Cortex of kidney (tissue), 1 donor: ENCODE data around the gene DDRGK1.
"Not testable (repeated sequence)": the region's sequence is repeated elsewhere in the genome, so short reads cannot be mapped to it uniquely, and the experiment has no call there.

Experiments
- DNase-seq: peaks from one replicate; lab custom pipeline; 2025; lab: John Stamatoyannopoulos, UW

DDRGK1 gene

DNA sequence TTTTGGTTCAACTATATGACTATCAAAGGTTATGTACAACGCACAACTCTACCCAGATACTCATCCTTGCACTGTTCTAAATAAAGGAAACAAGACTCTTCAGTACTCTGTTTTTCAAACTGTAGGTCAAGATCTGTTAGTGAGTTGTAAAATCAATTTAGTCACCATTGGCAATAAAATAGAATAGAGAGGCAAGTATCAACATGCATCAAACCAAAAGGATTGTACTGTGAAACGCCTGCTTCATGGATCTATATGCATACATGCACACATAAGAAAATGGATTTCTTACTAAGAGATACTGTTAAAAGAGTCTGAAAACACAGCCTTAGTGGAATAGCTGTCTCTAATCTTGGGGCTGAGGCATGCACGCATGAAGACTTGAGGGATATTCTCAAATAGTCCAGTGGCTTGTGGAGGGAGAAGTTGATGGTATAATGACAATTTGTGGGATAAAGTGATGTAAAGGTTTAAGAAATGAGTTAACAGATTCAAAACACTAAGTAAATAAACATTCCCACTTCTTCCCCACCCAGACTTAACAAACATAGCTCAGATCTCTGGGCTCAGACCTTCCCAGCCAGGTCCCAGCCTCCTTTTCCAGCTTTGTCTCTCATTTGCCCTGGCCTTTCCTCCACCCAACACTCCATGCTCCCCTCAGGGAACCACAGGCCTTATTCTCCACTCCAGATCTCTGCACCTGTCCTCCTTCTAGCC, 20.4 kb downstream of the DDRGK1 start:
- DNase-seq = no peak

GRCh38 chr20:3182429-3182828, 22.1 kb downstream of the DDRGK1 start:
- not testable (repeated sequence) for DNase-seq

- no peak for DNase-seq
Observed at GRCh38 chr20:3181270-3181669, 23.2 kb downstream of the DDRGK1 start.

DNA sequence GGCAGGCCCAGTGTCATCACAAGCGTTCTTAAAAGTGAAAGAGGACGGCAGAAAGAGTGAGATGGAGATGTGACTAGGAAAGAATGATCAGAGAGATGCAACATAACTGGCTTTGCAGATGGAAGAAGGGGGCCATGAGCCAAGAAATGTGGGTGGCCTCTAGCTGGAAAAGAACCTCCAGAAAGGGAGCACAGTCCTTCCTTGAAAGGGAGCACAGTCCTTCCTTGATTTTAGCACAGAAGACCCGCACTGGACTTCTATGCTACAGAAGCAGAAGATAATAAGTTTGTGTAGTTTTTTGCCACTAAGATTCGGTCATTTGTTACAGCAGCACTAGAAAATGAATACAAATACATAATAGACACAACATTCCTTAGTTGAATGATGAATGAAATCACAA, 24.2 kb downstream of the DDRGK1 start:
- no peak for DNase-seq

GRCh38 chr20:3177746-3178485, 26.6 kb downstream of the DDRGK1 start:
- no peak for DNase-seq

DNA sequence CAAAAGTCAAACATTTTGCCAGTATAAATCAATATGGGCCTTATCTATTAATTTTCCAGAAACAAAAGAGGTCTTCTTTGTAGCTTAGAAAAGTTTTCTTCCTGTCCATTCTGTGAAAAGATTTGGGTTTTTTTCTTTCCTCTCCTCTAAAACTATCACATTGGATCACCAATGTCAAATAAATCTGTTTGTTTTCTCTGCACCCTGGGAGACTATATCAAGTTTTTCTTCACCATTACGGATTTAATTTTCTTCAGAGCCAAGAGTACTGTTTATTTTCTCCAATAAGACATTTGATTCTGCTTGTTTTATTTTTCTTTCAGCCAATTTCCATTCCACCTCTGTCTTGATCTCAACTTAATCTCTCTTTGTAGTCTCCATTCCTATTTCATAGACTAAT, 29.2 kb downstream of the DDRGK1 start:
- no peak for DNase-seq

GRCh38 chr20:3174442-3175261, 29.8 kb downstream of the DDRGK1 start:
- DNase-seq = no peak

DNA sequence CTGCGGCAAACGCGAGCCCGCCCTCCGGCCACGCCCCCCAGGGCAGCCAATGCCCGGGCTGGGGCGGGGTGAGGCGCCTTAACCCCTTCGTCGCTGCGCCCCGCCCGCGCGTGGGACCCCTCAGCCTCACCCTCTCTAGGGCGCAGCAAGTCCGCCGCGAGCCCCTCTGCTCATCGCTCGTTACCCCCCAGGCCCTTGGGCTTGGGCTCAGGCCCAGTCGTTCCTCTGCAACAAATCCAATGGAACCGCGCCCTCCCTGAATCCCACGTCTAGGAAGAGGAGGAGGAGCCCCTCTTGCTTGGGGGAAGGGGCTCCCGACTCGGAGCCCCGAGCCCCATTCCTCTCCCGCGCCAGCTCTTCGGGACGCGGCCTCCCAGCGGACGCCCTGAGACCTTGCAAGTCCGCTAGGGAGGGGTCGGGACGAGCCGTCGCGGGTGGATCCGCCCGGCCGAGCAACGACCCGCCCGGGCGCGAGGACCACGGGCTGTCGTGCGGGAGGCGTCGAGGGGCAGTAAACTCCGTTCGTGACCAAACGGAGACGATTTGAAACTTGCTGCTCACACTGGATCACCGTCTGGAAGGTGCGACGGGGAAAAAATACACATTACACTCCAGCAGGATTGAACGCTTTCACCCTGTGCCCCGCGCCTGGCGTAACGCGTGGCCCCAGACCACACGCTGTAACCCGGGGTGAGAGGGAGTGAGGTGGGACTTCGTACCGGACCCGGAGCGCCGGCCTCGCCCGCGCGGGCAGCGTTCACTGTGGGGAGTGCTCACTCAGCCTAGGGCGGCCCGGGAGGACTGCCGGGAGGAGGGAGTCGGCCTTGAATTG, 30.7 kb downstream of the DDRGK1 start:
- peak; percentile 32 for DNase-seq

- DNase-seq = no peak
Observed at GRCh38 chr20:3172933-3173609, 31.4 kb downstream of the DDRGK1 start, which contains the start of gene LZTS3. LZTS3 (minus strand) TSS chr20:3173549; CDS start chr20:3167163, 6,386 bp downstream.

- DNase-seq = no peak
Observed at GRCh38 chr20:3172126-3172932, 32.2 kb downstream of the DDRGK1 start.

- no peak for DNase-seq
Observed at GRCh38 chr20:3171391-3172125, 32.9 kb downstream of the DDRGK1 start.

DNA sequence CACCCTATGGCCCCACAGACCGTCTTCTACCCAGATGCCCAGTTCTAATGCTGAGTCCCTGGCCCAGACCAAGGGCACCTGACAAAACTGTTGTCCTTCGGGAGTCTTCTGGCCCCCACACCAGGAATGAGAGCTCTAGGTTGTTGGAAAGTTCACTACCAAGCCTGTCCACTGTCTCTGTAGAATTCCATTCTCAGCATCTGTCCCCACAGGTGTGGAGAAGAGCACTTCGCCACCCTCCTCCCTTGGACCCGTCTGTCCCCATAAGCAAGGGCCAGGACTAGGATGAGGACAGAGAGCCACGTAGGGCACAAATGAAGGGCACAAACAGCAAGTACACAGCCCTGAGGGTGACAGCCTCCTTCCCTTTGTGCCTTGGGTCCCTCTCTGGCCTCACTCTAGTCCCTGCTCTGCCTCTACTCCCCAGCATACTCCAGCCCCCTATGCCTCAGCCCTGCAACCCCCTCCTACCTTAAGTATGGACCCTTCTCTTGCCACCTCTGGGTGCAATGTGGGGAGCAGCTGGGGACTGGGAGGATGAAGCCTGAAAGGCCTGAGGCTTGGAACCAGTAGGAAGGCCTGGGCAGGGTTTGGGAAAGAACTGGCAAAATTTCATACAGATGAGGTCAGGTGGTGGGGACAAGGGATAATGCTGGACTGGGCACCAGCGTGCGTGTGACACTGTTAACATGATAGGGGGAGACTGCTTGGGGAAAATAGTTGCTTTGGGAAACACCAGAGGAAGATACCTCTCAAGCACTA, 35.5 kb downstream of the DDRGK1 start:
- no peak for DNase-seq

DNA sequence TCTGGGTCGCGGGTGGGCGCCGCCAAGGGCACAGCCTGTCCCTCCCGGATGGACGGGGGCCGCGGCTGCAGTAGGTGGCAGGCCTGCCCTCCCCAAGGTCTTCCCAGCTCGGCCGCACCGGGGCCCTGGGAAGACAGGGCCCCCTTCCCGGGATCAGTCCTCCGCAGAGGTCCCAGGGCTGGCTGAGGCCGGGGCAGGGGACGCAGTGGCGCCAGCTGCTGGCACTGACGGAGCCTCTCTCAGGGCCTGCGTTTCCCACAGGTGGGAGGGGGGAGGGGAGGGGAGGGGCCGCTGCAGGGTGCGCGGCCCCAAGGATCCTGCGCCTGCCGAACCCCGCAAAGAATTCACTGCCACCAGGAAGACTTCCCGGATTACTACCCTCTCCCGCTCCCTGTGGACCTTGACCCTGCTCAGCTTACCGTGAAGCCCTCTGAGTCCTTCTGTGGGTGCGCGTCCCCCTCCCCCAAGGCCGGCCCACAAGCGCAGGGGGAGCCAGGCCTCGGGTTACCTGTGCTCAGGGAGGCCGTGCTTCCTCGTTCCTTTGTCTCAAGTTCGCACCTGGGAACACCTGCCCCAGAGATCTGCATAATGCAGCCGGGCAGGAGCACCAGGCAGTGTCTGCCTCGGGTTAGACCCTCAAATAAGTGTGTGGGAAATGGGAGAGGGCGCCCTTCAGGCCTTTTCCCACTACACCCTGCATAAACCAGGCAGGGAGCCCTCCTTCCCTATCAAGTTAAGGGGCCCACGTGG, 36.2 kb downstream of the DDRGK1 start:
- no peak for DNase-seq

DNA sequence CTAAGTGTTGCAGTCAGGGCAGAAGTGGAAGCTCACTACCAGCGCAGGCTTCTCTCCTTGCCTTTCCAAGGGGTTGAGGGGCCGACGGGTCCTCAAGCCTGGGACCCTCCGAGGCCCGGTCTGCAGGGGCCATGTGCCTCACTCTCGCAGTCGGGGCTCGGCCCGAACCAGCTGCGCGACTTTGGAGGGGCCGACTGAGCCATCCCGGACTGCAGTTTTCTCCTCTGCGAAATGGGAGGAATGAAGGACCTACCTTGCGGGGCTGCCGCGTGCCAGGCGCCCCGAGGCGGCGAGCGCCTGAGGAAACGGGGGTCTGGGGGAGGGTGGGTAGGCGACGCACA, 36.8 kb downstream of the DDRGK1 start:
- DNase-seq = no peak

- no peak for DNase-seq
Observed at GRCh38 chr20:3166913-3167342, 37.6 kb downstream of the DDRGK1 start.

DNA sequence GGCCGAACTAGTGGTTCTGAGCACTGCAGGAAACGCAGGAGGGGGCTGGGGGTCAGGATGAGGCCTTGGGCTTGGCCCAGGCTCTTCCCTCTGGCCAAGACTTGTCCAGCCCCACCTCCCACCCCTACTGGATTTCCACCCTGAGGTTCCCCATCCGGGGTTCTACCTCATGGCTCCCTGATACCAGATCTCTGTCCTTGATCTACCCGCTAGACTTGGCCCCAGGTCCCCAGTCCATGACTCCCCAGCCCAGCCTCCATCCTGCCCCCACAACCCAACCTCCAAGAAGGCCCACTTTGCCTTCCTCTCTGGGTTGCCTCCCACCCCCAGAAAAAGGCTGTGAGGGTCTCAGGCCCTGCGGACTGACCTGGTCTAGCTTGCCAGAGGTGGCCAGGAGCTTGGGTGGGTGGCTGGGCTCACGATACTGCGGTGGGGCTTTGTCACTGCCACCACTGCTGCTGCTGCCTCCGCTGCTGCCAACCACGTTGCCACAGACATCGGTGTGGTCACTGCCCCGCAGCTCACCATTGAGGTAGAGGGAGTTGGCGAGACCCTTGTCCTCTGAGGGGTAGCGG, 38.1 kb downstream of the DDRGK1 start:
- no peak for DNase-seq

GRCh38 chr20:3165473-3166337, 38.8 kb downstream of the DDRGK1 start:
- no peak for DNase-seq
